GM12892 (cell line): ENCODE measurements around the gene ZNF267.

ENCODE experiments used
- POLR2A ChIP-seq: IDR thresholded peaks from 2 replicates; pipeline ENCODE4 v1.6.1; 2011; ENCODE audit warnings: low read depth, low read length, control low read depth
- POLR2AphosphoS5 ChIP-seq: IDR thresholded peaks from 2 replicates; pipeline ENCODE4 v1.6.1; 2011; ENCODE audit warnings: low read depth, low read length, control low read depth

GRCh38 chr16:31877876-31878642 is 4.5 kb downstream of the ZNF267 start:
- TF ChIP-seq POLR2AphosphoS5 (peak; percentile 54; the same call in 1 of the 2 replicates), POLR2A (no peak; the same call in 1 of the 2 replicates)
